GM12878 (cell line): ENCODE measurements around the gene SETBP1. TPM values are rescaled to one million over a fixed set of nuclear protein-coding genes. Genes with fewer than 3 reads are reported as not detected.

Experiments
- ATAC-seq: fragments of 200-7000 bp; cut with Tn5 transposase; 3 replicates; pipeline ENCODE4 v1.9.1; 2020; ENCODE audit warnings: mild to moderate bottlenecking, moderate library complexity
- BruUV-seq: library from RNA; stranded (reverse); fragments of 400-500 nt; replicated peaks from 2 replicates; lab custom pipeline; 2021; lab: Mats Ljungman, UMichigan
- CTCF ChIA-PET: fragments of 300-600 bp; sonication (Branson Sonifier 250); formaldehyde crosslinking; extraction: SDS; loops from one replicate; lab custom pipeline; 2021; ENCODE audit warnings: inconsistent platforms; lab: Yijun Ruan, JAX
- POLR2A ChIA-PET: fragments of 350-600 bp; formaldehyde crosslinking; extraction: SDS; loops from one replicate; lab custom pipeline; 2021; ENCODE audit warnings: inconsistent platforms; lab: Charles Lee
- RAD21 ChIA-PET: fragments of 300-600 bp; sonication (Branson Sonifier 250); formaldehyde crosslinking; loops from one replicate; lab custom pipeline; 2023; ENCODE audit warnings: antibody characterized with exemption; ENCODE audit not compliant: unreplicated experiment; lab: Charles Lee
- SMC1A ChIA-PET: fragments of 300-600 bp; sonication (Branson Sonifier 250); formaldehyde crosslinking; loops from one replicate; lab custom pipeline; 2023; ENCODE audit not compliant: unreplicated experiment, uncharacterized antibody; lab: Charles Lee
- DNase-seq: peaks from one replicate; pipeline ENCODE4 v3.0.0-alpha.2; 2011; ENCODE audit warnings: low read depth, low spot score
- FAIRE-seq: peaks from 3 replicates; lab custom pipeline; 2011; peaks lifted over from hg19 to GRCh38; lab: Jason Lieb, UNC
- H2AFZ ChIP-seq: 2 replicates; pipeline ENCODE4 v1.6.0; 2011; ENCODE audit warnings: low read depth, low read length, control low read depth; ENCODE audit not compliant: control insufficient read depth
- H3K27ac ChIP-seq: 2 replicates; pipeline ENCODE4 v1.5.1; 2011; ENCODE audit warnings: control low read depth; ENCODE audit not compliant: control insufficient read depth, insufficient read depth
- H3K27me3 ChIP-seq, 2 experiments: replicated peaks in 1 of 2; 2 replicates each; pipeline versions ENCODE4 v1.6.0 to v1.6.1; 2011; ENCODE audit warnings: low read length in 1 of 2; ENCODE audit not compliant: control insufficient read depth in 2 of 2, insufficient read depth in 2 of 2
- H3K36me3 ChIP-seq, 2 experiments: 2 replicates each; pipeline ENCODE4 v1.5.1; 2011; ENCODE audit warnings: low read length in 1 of 2; ENCODE audit not compliant: control insufficient read depth in 2 of 2, insufficient read depth in 2 of 2
- H3K4me1 ChIP-seq: 2 replicates; pipeline ENCODE4 v1.6.1; 2011; ENCODE audit warnings: mild to moderate bottlenecking, low read length, moderate library complexity, mixed read lengths; ENCODE audit not compliant: control insufficient read depth, insufficient read depth
- H3K4me2 ChIP-seq: 2 replicates; pipeline ENCODE4 v1.6.0; 2011; ENCODE audit warnings: control low read depth; ENCODE audit not compliant: control insufficient read depth, insufficient read depth
- H3K4me3 ChIP-seq: fragments of 200-600 bp; sonication (generic); 2 replicates; pipeline ENCODE4 v1.5.1; 2016
- H3K79me2 ChIP-seq: 2 replicates; pipeline ENCODE4 v1.6.0; 2011; ENCODE audit warnings: low read length; ENCODE audit not compliant: control insufficient read depth, insufficient read depth
- H3K9ac ChIP-seq: 2 replicates; pipeline ENCODE4 v1.8.0; 2011; ENCODE audit warnings: low read length, control low read depth, mixed read lengths; ENCODE audit not compliant: control insufficient read depth, insufficient read depth
- H3K9me3 ChIP-seq: replicated peaks from 3 replicates; pipeline ENCODE4 v1.5.1; 2011; ENCODE audit warnings: mild to moderate bottlenecking, low read length; ENCODE audit not compliant: control insufficient read depth, insufficient read depth
- H4K20me1 ChIP-seq: 2 replicates; pipeline ENCODE4 v1.6.0; 2011; ENCODE audit not compliant: control insufficient read depth, insufficient read depth
- CHD4 ChIP-seq: fragments of 200-600 bp; sonication (generic); IDR thresholded peaks from 2 replicates; pipeline ENCODE4 v1.6.1; 2016; ENCODE audit warnings: mild to moderate bottlenecking
- CREM ChIP-seq: IDR thresholded peaks from 2 replicates; pipeline ENCODE4 v1.6.1; 2014; ENCODE audit warnings: antibody characterized with exemption, low read depth
- CTCF ChIP-seq, 3 experiments: IDR thresholded peaks in 2 of 3; conservative IDR thresholded peaks in 1 of 3; 2 replicates each; pipeline ENCODE4 v1.5.1; 2011; ENCODE audit warnings: low read depth in 3 of 3, low read length in 3 of 3, mild to moderate bottlenecking in 3 of 3, control low read depth in 2 of 3, moderate library complexity in 2 of 3, inconsistent platforms in 1 of 3, mixed read lengths in 1 of 3; ENCODE audit not compliant: control insufficient read depth in 2 of 3, insufficient read depth in 1 of 3; ENCODE audit errors: extremely low read depth in 1 of 3
- HDAC6 ChIP-seq: fragments of 200-600 bp; sonication (generic); IDR thresholded peaks from one replicate; pipeline ENCODE4 v1.8.0; 2017; ENCODE audit warnings: antibody characterized with exemption; ENCODE audit not compliant: unreplicated experiment
- KAT2A ChIP-seq: conservative IDR thresholded peaks from 2 replicates; pipeline ENCODE4 v1.6.1; 2011; ENCODE audit warnings: low read depth, low read length; ENCODE audit not compliant: control insufficient read depth
- LARP7 ChIP-seq: fragments of 450-650 bp; IDR thresholded peaks from 2 replicates; pipeline ENCODE4 v1.6.1; 2017; ENCODE audit warnings: mild to moderate bottlenecking
- MEF2A ChIP-seq: IDR thresholded peaks from 2 replicates; pipeline ENCODE4 v1.6.1; 2011; ENCODE audit warnings: low read depth, mild to moderate bottlenecking, low read length, moderate library complexity; ENCODE audit not compliant: insufficient read depth
- MXI1 ChIP-seq: fragments of 150-350 bp; IDR thresholded peaks from 2 replicates; pipeline ENCODE4 v1.6.1; 2011; ENCODE audit warnings: low read depth, mild to moderate bottlenecking, inconsistent platforms, low read length, improper control_type of control experiment
- NR2C2 ChIP-seq: IDR thresholded peaks from 2 replicates; pipeline ENCODE4 v1.6.1; 2011; ENCODE audit warnings: borderline replicate concordance, low read depth; ENCODE audit not compliant: control insufficient read depth, insufficient read length
- SMAD5 ChIP-seq: IDR thresholded peaks from 2 replicates; pipeline ENCODE4 v1.6.1; 2016; ENCODE audit warnings: antibody characterized with exemption, low read depth
- SRF ChIP-seq, 2 experiments: IDR thresholded peaks; 2 replicates each; pipeline ENCODE4 v1.6.1; 2011; ENCODE audit warnings: low read depth in 2 of 2, low read length in 2 of 2, mild to moderate bottlenecking in 1 of 2, moderate library complexity in 1 of 2
- STAT1 ChIP-seq: fragments of 450-650 bp; conservative IDR thresholded peaks from 2 replicates; pipeline ENCODE4 v1.6.1; 2014; ENCODE audit warnings: antibody characterized with exemption, mild to moderate bottlenecking
- SUPT20H ChIP-seq: IDR thresholded peaks from 2 replicates; pipeline ENCODE4 v1.6.1; 2011; ENCODE audit warnings: low read depth, mild to moderate bottlenecking, low read length, moderate library complexity, borderline replicate concordance; ENCODE audit not compliant: control insufficient read depth
- TARDBP ChIP-seq: IDR thresholded peaks from 2 replicates; pipeline ENCODE4 v1.6.1; 2016; ENCODE audit warnings: borderline replicate concordance
- ZNF24 ChIP-seq: fragments of 450-650 bp; IDR thresholded peaks from 2 replicates; pipeline ENCODE4 v1.6.1; 2017; ENCODE audit warnings: antibody characterized with exemption, mild to moderate bottlenecking
- WGBS: methylation state at CpG from one replicate; pipeline ENCODE4 v1.1.6; 2016; ENCODE audit warnings: low lambda C conversion rate; ENCODE audit not compliant: insufficient replicate concordance, insufficient coverage; ENCODE audit errors: missing lambda C conversion rate; 5-methylcytosine and 5-hydroxymethylcytosine counted together
- in situ Hi-C: fragments of 300-500 bp; cut with MboI; formaldehyde crosslinking; loops from 9 replicates; pipeline ENCODE4 v1.14.3; 2018; ENCODE audit warnings: mixed read lengths
- intact Hi-C: fragments of 100-400 bp; cut with micrococcal nuclease; formaldehyde crosslinking; loops from one replicate; pipeline ENCODE4 v1.14.2; 2022; ENCODE audit not compliant: unreplicated experiment
- polyA plus RNA-seq, 11 experiments: library from polyadenylated mRNA; depleted of rRNA in 4 of 11; unstranded in 6 of 11; stranded (reverse) in 5 of 11; fragments of >200 nt; fragmentation: Nextera tagmentation in 4 of 11; fragmentation: Illumina TruSeq in 1 of 11; extraction: Ambion mirVana in 4 of 11; extraction: Trizol in 1 of 11; gene quantifications; 1 replicate in 1 of 11; 2 replicates in 10 of 11; pipeline versions ENCODE4 v1.2.1 to v1.2.3, GENCODE V29; 2011 to 2016; ENCODE audit warnings: inconsistent platforms in 2 of 11, missing spikeins in 2 of 11, low read depth in 1 of 11
- total RNA-seq, 4 experiments: library from RNA; depleted of rRNA in 3 of 4; stranded (reverse); fragments of >200 nt in 3 of 4; fragmentation: Illumina TruSeq in 1 of 4; extraction: Trizol in 1 of 4; gene quantifications; 2 replicates each; pipeline versions ENCODE4 v1.2.1 to v1.2.3, GENCODE V29; 2013 to 2021
- TF ChIP-seq, protein P1 (sequence below): IDR thresholded peaks from 2 replicates; pipeline ENCODE4 v1.6.1; 2011; ENCODE audit warnings: low read depth, mild to moderate bottlenecking, low read length, moderate library complexity, borderline replicate concordance; ENCODE audit errors: extremely low read depth
- TF ChIP-seq, protein P2 (sequence below): fragments of 450-650 bp; IDR thresholded peaks from 2 replicates; pipeline ENCODE4 v1.6.1; 2018; ENCODE audit warnings: mild to moderate bottlenecking, low read depth, moderate library complexity; ENCODE audit not compliant: partially characterized antibody
- TF ChIP-seq, protein P3 (sequence below): fragments of 450-650 bp; conservative IDR thresholded peaks from 2 replicates; pipeline ENCODE4 v1.6.1; 2017; ENCODE audit warnings: mild to moderate bottlenecking, moderate library complexity

The SETBP1 gene
- total and polyA plus RNA-seq, 10 of the 15 experiments (the other 5 are each of a cell fraction or from before 2014, with no cell fraction given), result 0.99 to 29.7 (median 8.3) TPM

- POLR2A ChIA-PET, result no interaction called here
- H3K79me2 ChIP-seq, result no peaks in the 10 kb centered on the region
- SMC1A ChIA-PET, result interaction anchor here (0.6 to 7.6 kb wide), 12 partner anchors 11 to 312 kb away, joined by 3 to 57 read pairs (median 4); no protein-coding TSS in a partner anchor
- DNase-seq (no peak), FAIRE-seq (no peak), ATAC-seq (no peak)
- intact Hi-C loops (loop anchor here (1.0 kb wide), 1 partner anchor 312 kb away; no protein-coding TSS in a partner anchor), in situ Hi-C loops (no loop called here)
- WGBS, result 54% methylated on average over 3 of the region's 3 CpGs
- H3K4me3 ChIP-seq, result no peak overlapping the region
- no TSS peak for BruUV-seq
- H3K4me1 ChIP-seq, result no peaks in the 10 kb centered on the region
- H3K27me3 ChIP-seq, result no peaks in the 10 kb centered on the region
- no peak overlapping the region for H3K27ac ChIP-seq
- H3K36me3 ChIP-seq, result no peaks in the 10 kb centered on the region
- CTCF ChIA-PET, result interaction anchor here (0.7 to 8.4 kb wide), 13 partner anchors 10 to 318 kb away, joined by 3 to 49 read pairs (median 3); no protein-coding TSS in a partner anchor
- no peaks in the 10 kb centered on the region; the same call in 2 of the 3 replicates for H3K9me3 ChIP-seq
- RAD21 ChIA-PET, result interaction anchor here (0.9 to 8.3 kb wide), 8 partner anchors 10 to 312 kb away, joined by 3 to 31 read pairs (median 4); partner anchors contain the start of gene SETBP1
- no peaks in the 10 kb centered on the region for H4K20me1 ChIP-seq
- H3K4me2 ChIP-seq, result no peak overlapping the region
- H3K9ac ChIP-seq, result no peak overlapping the region
- H2AFZ ChIP-seq, result no peak overlapping the region
- no peak for TF ChIP-seq SMAD5
- TF ChIP-seq KAT2A, result no peak
- no peak for TF ChIP-seq NR2C2
- no peak for TF ChIP-seq SRF (IDR thresholded peaks at IDR 0.05; ENCODE audit: low read depth in 2 of 2, low read length in 2 of 2)
- no peak for TF ChIP-seq ZNF24
- no peak for TF ChIP-seq LARP7
- TF ChIP-seq CREM, result no peak
- no peak for TF ChIP-seq SUPT20H
- TF ChIP-seq, protein P1, sequence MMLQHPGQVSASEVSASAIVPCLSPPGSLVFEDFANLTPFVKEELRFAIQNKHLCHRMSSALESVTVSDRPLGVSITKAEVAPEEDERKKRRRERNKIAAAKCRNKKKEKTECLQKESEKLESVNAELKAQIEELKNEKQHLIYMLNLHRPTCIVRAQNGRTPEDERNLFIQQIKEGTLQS, result no peak
- TF ChIP-seq TARDBP, result no peak
- no peak for TF ChIP-seq CTCF (IDR thresholded peaks at IDR 0.05 in 2 of 3, conservative IDR thresholded peaks at IDR 0.05 in 1 of 3; ENCODE audit: control insufficient read depth in 2 of 3, extremely low read depth in 1 of 3, insufficient read depth in 1 of 3, low read depth in 3 of 3, low read length in 3 of 3)
- TF ChIP-seq, protein P2, sequence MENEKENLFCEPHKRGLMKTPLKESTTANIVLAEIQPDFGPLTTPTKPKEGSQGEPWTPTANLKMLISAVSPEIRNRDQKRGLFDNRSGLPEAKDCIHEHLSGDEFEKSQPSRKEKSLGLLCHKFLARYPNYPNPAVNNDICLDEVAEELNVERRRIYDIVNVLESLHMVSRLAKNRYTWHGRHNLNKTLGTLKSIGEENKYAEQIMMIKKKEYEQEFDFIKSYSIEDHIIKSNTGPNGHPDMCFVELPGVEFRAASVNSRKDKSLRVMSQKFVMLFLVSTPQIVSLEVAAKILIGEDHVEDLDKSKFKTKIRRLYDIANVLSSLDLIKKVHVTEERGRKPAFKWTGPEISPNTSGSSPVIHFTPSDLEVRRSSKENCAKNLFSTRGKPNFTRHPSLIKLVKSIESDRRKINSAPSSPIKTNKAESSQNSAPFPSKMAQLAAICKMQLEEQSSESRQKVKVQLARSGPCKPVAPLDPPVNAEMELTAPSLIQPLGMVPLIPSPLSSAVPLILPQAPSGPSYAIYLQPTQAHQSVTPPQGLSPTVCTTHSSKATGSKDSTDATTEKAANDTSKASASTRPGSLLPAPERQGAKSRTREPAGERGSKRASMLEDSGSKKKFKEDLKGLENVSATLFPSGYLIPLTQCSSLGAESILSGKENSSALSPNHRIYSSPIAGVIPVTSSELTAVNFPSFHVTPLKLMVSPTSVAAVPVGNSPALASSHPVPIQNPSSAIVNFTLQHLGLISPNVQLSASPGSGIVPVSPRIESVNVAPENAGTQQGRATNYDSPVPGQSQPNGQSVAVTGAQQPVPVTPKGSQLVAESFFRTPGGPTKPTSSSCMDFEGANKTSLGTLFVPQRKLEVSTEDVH, result no peak
- no peak for TF ChIP-seq CHD4
- TF ChIP-seq MXI1, result no peak
- no peak for TF ChIP-seq MEF2A
- TF ChIP-seq, protein P3, sequence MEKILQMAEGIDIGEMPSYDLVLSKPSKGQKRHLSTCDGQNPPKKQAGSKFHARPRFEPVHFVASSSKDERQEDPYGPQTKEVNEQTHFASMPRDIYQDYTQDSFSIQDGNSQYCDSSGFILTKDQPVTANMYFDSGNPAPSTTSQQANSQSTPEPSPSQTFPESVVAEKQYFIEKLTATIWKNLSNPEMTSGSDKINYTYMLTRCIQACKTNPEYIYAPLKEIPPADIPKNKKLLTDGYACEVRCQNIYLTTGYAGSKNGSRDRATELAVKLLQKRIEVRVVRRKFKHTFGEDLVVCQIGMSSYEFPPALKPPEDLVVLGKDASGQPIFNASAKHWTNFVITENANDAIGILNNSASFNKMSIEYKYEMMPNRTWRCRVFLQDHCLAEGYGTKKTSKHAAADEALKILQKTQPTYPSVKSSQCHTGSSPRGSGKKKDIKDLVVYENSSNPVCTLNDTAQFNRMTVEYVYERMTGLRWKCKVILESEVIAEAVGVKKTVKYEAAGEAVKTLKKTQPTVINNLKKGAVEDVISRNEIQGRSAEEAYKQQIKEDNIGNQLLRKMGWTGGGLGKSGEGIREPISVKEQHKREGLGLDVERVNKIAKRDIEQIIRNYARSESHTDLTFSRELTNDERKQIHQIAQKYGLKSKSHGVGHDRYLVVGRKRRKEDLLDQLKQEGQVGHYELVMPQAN, result no peak
- TF ChIP-seq STAT1, result no peak
- TF ChIP-seq HDAC6, result no peak
Measured at GRCh38 chr18:44900627-44901026, 219.9 kb downstream of the SETBP1 start.
